B cell (primary cell): Measurements from ENCODE around the gene SNX6. TPM values are rescaled to one million over a fixed set of nuclear protein-coding genes. Genes with fewer than 3 reads are reported as not detected.
"Not testable (repeated sequence)": the region's sequence is repeated elsewhere in the genome, so short reads cannot be mapped to it uniquely, and the experiment has no call there.

Experiments used
- ATAC-seq: fragments of 200-7000 bp; cut with Tn5 transposase; one replicate; pipeline ENCODE4 v1.10.0; 2021; ENCODE audit warnings: low read depth, mild to moderate bottlenecking, moderate number of reproducible peaks, moderate library complexity
- CTCF ChIA-PET: fragments of 350-600 bp; sonication (Branson Sonifier 250); formaldehyde crosslinking; loops from one replicate; lab custom pipeline; 2021; ENCODE audit warnings: antibody characterized with exemption, inconsistent platforms; lab: Charles Lee
- POLR2A ChIA-PET: fragments of 350-600 bp; sonication (Branson Sonifier 250); formaldehyde crosslinking; loops from one replicate; lab custom pipeline; 2021; ENCODE audit warnings: antibody characterized with exemption; lab: Charles Lee
- DNase-seq: peaks from one replicate; pipeline ENCODE4 v3.0.0; 2013
- H2AFZ ChIP-seq: 2 replicates; pipeline ENCODE4 v1.6.1; 2012; ENCODE audit warnings: mild to moderate bottlenecking, low read depth, low read length; ENCODE audit not compliant: insufficient read depth, poor library complexity, severe bottlenecking
- H3K27ac ChIP-seq, 2 donors: 1 replicate in 1 of 2; 2 replicates in 1 of 2; pipeline ENCODE4 v1.5.1; 2012 to 2013; ENCODE audit warnings: low read length in 2 of 2, mild to moderate bottlenecking in 2 of 2, moderate library complexity in 1 of 2
- H3K27me3 ChIP-seq, 4 experiments: fragments of 200-600 bp in 1 of 4; sonication (generic) in 1 of 4; replicated peaks in 1 of 4; 1 replicate in 2 of 4; 2 replicates in 2 of 4; pipeline versions ENCODE4 v1.6.1 to v1.7.0; 2013 to 2016; ENCODE audit warnings: low read length in 3 of 4, mild to moderate bottlenecking in 2 of 4, mixed read lengths in 1 of 4, moderate library complexity in 1 of 4; ENCODE audit not compliant: insufficient read depth in 4 of 4, control insufficient read depth in 3 of 4; ENCODE audit errors: control extremely low read depth in 1 of 4
- H3K36me3 ChIP-seq, 2 experiments: replicated peaks in 1 of 2; 1 replicate in 1 of 2; 2 replicates in 1 of 2; pipeline versions ENCODE4 v1.6.1 to v1.7.1; 2013; ENCODE audit warnings: low read length in 1 of 2; ENCODE audit not compliant: insufficient read depth in 2 of 2, control insufficient read depth in 1 of 2; ENCODE audit errors: control extremely low read depth in 1 of 2, extremely low read depth in 1 of 2
- H3K4me1 ChIP-seq, 2 donors: fragments of 200-600 bp in 1 of 2; sonication (generic) in 1 of 2; 1 replicate in 1 of 2; 2 replicates in 1 of 2; pipeline versions ENCODE4 v1.5.1 to v1.6.1; 2013 to 2017; ENCODE audit warnings: low read length in 2 of 2; ENCODE audit not compliant: control insufficient read depth in 2 of 2, insufficient read depth in 2 of 2
- H3K4me2 ChIP-seq: replicated peaks from 2 replicates; pipeline ENCODE3; 2012; ENCODE audit warnings: mild to moderate bottlenecking, low read depth, low read length; ENCODE audit not compliant: poor library complexity, severe bottlenecking
- H3K4me3 ChIP-seq, 5 experiments: fragments of 200-600 bp in 1 of 5; sonication (generic) in 1 of 5; 1 replicate in 3 of 5; 2 replicates in 2 of 5; pipeline versions ENCODE4 v1.5.1 to v1.7.0; 2011 to 2016; ENCODE audit warnings: low read length in 4 of 5, mild to moderate bottlenecking in 4 of 5, low read depth in 2 of 5, control low read depth in 1 of 5, moderate library complexity in 1 of 5; ENCODE audit not compliant: insufficient read depth in 1 of 5; ENCODE audit errors: control extremely low read depth in 1 of 5, extremely low read depth in 1 of 5
- H3K79me2 ChIP-seq: fragments of 200-600 bp; sonication (generic); one replicate; pipeline ENCODE4 v1.6.0; 2016; ENCODE audit warnings: low read length; ENCODE audit not compliant: control insufficient read depth, insufficient read depth
- H3K9ac ChIP-seq: fragments of 200-600 bp; sonication (generic); 2 replicates; pipeline ENCODE4 v1.6.1; 2017; ENCODE audit warnings: mild to moderate bottlenecking, low read length, moderate library complexity
- H3K9me3 ChIP-seq, 3 donors: one replicate each; pipeline versions ENCODE4 v1.6.1 to v1.7.1; 2013; ENCODE audit warnings: low read length in 2 of 3; ENCODE audit not compliant: control insufficient read depth in 2 of 3, insufficient read depth in 1 of 3; ENCODE audit errors: control extremely low read depth in 1 of 3
- H4K20me1 ChIP-seq: 2 replicates; pipeline ENCODE4 v1.6.0; 2012; ENCODE audit warnings: mild to moderate bottlenecking, low read length; ENCODE audit not compliant: insufficient read depth, control insufficient read depth, poor library complexity, severe bottlenecking
- H3K27ac Mint-ChIP-seq: one replicate; pipeline ENCODE4 v1.8.0; 2021; ENCODE audit warnings: mixed read lengths
- H3K27me3 Mint-ChIP-seq: one replicate; pipeline ENCODE4 v1.8.0; 2021; ENCODE audit warnings: mixed read lengths
- H3K4me1 Mint-ChIP-seq: one replicate; pipeline ENCODE4 v1.8.0; 2021; ENCODE audit warnings: mixed read lengths
- H3K4me3 Mint-ChIP-seq: one replicate; pipeline ENCODE4 v1.8.0; 2021; ENCODE audit warnings: mixed read lengths
- H3K9me3 Mint-ChIP-seq: one replicate; pipeline ENCODE4 v1.8.0; 2022; ENCODE audit warnings: mixed read lengths; ENCODE audit not compliant: insufficient read depth
- EZH2 ChIP-seq: IDR thresholded peaks from 2 replicates; pipeline ENCODE4 v1.6.1; 2012; ENCODE audit warnings: borderline replicate concordance, low read depth, mild to moderate bottlenecking, moderate library complexity, low read length; ENCODE audit not compliant: insufficient read depth, poor library complexity, severe bottlenecking
- WGBS: methylation state at CpG from one replicate; pipeline ENCODE4 v1.1.5; 2013; ENCODE audit warnings: missing lambda C conversion rate; ENCODE audit not compliant: insufficient coverage; 5-methylcytosine and 5-hydroxymethylcytosine counted together
- intact Hi-C: fragments of 100-400 bp; cut with micrococcal nuclease; formaldehyde crosslinking; loops from one replicate; pipeline ENCODE4 v1.10.0; 2022
- polyA plus RNA-seq: library from polyadenylated mRNA; depleted of rRNA; stranded (reverse); fragments of >200 nt; gene quantifications from 2 replicates; pipeline ENCODE4 v1.2.3, GENCODE V29; 2012
- total RNA-seq, 2 donors: library from RNA; stranded (reverse); fragments of 120-200 nt in 1 of 2; gene quantifications; 1 replicate in 1 of 2; 2 replicates in 1 of 2; pipeline versions ENCODE4 v1.2.3 to v1.2.4, GENCODE V29; 2013 to 2022
- TF ChIP-seq, protein P1 (sequence below): fragments of 200-600 bp; IDR thresholded peaks from one replicate; pipeline ENCODE4 v1.8.0; 2022; ENCODE audit warnings: antibody characterized with exemption, mild to moderate bottlenecking

Gene SNX6
- total and polyA plus RNA-seq, 2 donors (not counting 1 experiment from before 2014, with no cell fraction given) = 45.4 to 61.0 TPM

- no peak for ATAC-seq
- Histone ChIP-seq H3K9me3 (no peaks in the 10 kb centered on the region), H4K20me1 (no peaks in the 10 kb centered on the region), H3K36me3 (no peaks in the 10 kb centered on the region), H3K9ac (no peak overlapping the region), H3K4me2 (no peak overlapping the region), H2AFZ (no peak overlapping the region), H3K4me1 (no peaks in the 10 kb centered on the region), H3K79me2 (no peaks in the 10 kb centered on the region), H3K4me3 (no peak overlapping the region), H3K27me3 (no peaks in the 10 kb centered on the region), H3K27ac (no peak overlapping the region)
- no peak overlapping the region for H3K27ac Mint-ChIP-seq
- H3K9me3 Mint-ChIP-seq = no peaks in the 10 kb centered on the region
- POLR2A ChIA-PET = no interaction called here
- CTCF ChIA-PET = interaction anchor here (1.4 kb wide), 1 partner anchor 82 kb away, joined by 3 read pairs; no protein-coding TSS in a partner anchor
- WGBS = no CpG with 5 or more reads among the region's 1 CpG
- TF ChIP-seq, protein P1, sequence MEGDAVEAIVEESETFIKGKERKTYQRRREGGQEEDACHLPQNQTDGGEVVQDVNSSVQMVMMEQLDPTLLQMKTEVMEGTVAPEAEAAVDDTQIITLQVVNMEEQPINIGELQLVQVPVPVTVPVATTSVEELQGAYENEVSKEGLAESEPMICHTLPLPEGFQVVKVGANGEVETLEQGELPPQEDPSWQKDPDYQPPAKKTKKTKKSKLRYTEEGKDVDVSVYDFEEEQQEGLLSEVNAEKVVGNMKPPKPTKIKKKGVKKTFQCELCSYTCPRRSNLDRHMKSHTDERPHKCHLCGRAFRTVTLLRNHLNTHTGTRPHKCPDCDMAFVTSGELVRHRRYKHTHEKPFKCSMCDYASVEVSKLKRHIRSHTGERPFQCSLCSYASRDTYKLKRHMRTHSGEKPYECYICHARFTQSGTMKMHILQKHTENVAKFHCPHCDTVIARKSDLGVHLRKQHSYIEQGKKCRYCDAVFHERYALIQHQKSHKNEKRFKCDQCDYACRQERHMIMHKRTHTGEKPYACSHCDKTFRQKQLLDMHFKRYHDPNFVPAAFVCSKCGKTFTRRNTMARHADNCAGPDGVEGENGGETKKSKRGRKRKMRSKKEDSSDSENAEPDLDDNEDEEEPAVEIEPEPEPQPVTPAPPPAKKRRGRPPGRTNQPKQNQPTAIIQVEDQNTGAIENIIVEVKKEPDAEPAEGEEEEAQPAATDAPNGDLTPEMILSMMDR = no peak
- no peak for TF ChIP-seq EZH2
- no peaks in the 10 kb centered on the region for H3K4me1 Mint-ChIP-seq
- peaks cover 6% of the 10 kb centered on the region for H3K27me3 Mint-ChIP-seq
- intact Hi-C loops = no loop called here
- H3K4me3 Mint-ChIP-seq = no peak overlapping the region
- DNase-seq = no peak
Observed at GRCh38 chr14:34640826-34641225, 10.9 kb upstream of the SNX6 start.

GRCh38 chr14:34634360-34634771 lies 4.4 kb upstream of the SNX6 start:
- H3K4me3 Mint-ChIP-seq, H3K9ac ChIP-seq, H4K20me1 ChIP-seq, H3K4me2 ChIP-seq, H3K36me3 ChIP-seq, H3K4me1 ChIP-seq, DNase-seq, H3K27ac Mint-ChIP-seq, H3K27ac ChIP-seq, H3K4me3 ChIP-seq, H2AFZ ChIP-seq, H3K27me3 Mint-ChIP-seq, CTCF ChIA-PET, H3K27me3 ChIP-seq, H3K4me1 Mint-ChIP-seq, ATAC-seq, H3K9me3 ChIP-seq, H3K9me3 Mint-ChIP-seq: not testable (repeated sequence)
- H3K79me2 ChIP-seq = peaks cover 21% of the 10 kb centered on the region
- intact Hi-C loops = loop anchor here (5.0 to 10.0 kb wide), 2 partner anchors 413 to 1190 kb away; partner anchors contain the start of genes BRMS1L and FAM177A1
- POLR2A ChIA-PET = interaction anchor here (0.6 kb wide), 1 partner anchor 123 kb away, joined by 7 read pairs; no protein-coding TSS in a partner anchor
- 86% methylated on average over 6 of the region's 9 CpGs for WGBS
